GM12878 (cell line): ENCODE results near the gene GABRG1. TPM values are rescaled to one million over a fixed set of nuclear protein-coding genes. Genes with fewer than 3 reads are reported as not detected.

Experiments used
- ATAC-seq: fragments of 200-7000 bp; cut with Tn5 transposase; 3 replicates; pipeline ENCODE4 v1.9.1; 2020; ENCODE audit warnings: mild to moderate bottlenecking, moderate library complexity
- BruUV-seq: library from RNA; stranded (reverse); fragments of 400-500 nt; replicated peaks from 2 replicates; lab custom pipeline; 2021; lab: Mats Ljungman, UMichigan
- CTCF ChIA-PET: fragments of 300-600 bp; sonication (Branson Sonifier 250); formaldehyde crosslinking; extraction: SDS; loops from one replicate; lab custom pipeline; 2021; ENCODE audit warnings: inconsistent platforms; lab: Yijun Ruan, JAX
- POLR2A ChIA-PET: fragments of 350-600 bp; formaldehyde crosslinking; extraction: SDS; loops from one replicate; lab custom pipeline; 2021; ENCODE audit warnings: inconsistent platforms; lab: Charles Lee
- RAD21 ChIA-PET: fragments of 300-600 bp; sonication (Branson Sonifier 250); formaldehyde crosslinking; loops from one replicate; lab custom pipeline; 2023; ENCODE audit warnings: antibody characterized with exemption; ENCODE audit not compliant: unreplicated experiment; lab: Charles Lee
- SMC1A ChIA-PET: fragments of 300-600 bp; sonication (Branson Sonifier 250); formaldehyde crosslinking; loops from one replicate; lab custom pipeline; 2023; ENCODE audit not compliant: unreplicated experiment, uncharacterized antibody; lab: Charles Lee
- DNase-seq: peaks from one replicate; pipeline ENCODE4 v3.0.0-alpha.2; 2011; ENCODE audit warnings: low read depth, low spot score
- FAIRE-seq: peaks from 3 replicates; lab custom pipeline; 2011; peaks lifted over from hg19 to GRCh38; lab: Jason Lieb, UNC
- H2AFZ ChIP-seq: 2 replicates; pipeline ENCODE4 v1.6.0; 2011; ENCODE audit warnings: low read depth, low read length, control low read depth; ENCODE audit not compliant: control insufficient read depth
- H3K27ac ChIP-seq: 2 replicates; pipeline ENCODE4 v1.5.1; 2011; ENCODE audit warnings: control low read depth; ENCODE audit not compliant: control insufficient read depth, insufficient read depth
- H3K27me3 ChIP-seq, 2 experiments: replicated peaks in 1 of 2; 2 replicates each; pipeline versions ENCODE4 v1.6.0 to v1.6.1; 2011; ENCODE audit warnings: low read length in 1 of 2; ENCODE audit not compliant: control insufficient read depth in 2 of 2, insufficient read depth in 2 of 2
- H3K36me3 ChIP-seq, 2 experiments: 2 replicates each; pipeline ENCODE4 v1.5.1; 2011; ENCODE audit warnings: low read length in 1 of 2; ENCODE audit not compliant: control insufficient read depth in 2 of 2, insufficient read depth in 2 of 2
- H3K4me1 ChIP-seq: 2 replicates; pipeline ENCODE4 v1.6.1; 2011; ENCODE audit warnings: mild to moderate bottlenecking, low read length, moderate library complexity, mixed read lengths; ENCODE audit not compliant: control insufficient read depth, insufficient read depth
- H3K4me2 ChIP-seq: 2 replicates; pipeline ENCODE4 v1.6.0; 2011; ENCODE audit warnings: control low read depth; ENCODE audit not compliant: control insufficient read depth, insufficient read depth
- H3K4me3 ChIP-seq: fragments of 200-600 bp; sonication (generic); 2 replicates; pipeline ENCODE4 v1.5.1; 2016
- H3K79me2 ChIP-seq: 2 replicates; pipeline ENCODE4 v1.6.0; 2011; ENCODE audit warnings: low read length; ENCODE audit not compliant: control insufficient read depth, insufficient read depth
- H3K9ac ChIP-seq: 2 replicates; pipeline ENCODE4 v1.8.0; 2011; ENCODE audit warnings: low read length, control low read depth, mixed read lengths; ENCODE audit not compliant: control insufficient read depth, insufficient read depth
- H3K9me3 ChIP-seq: replicated peaks from 3 replicates; pipeline ENCODE4 v1.5.1; 2011; ENCODE audit warnings: mild to moderate bottlenecking, low read length; ENCODE audit not compliant: control insufficient read depth, insufficient read depth
- H4K20me1 ChIP-seq: 2 replicates; pipeline ENCODE4 v1.6.0; 2011; ENCODE audit not compliant: control insufficient read depth, insufficient read depth
- CHD1 ChIP-seq: IDR thresholded peaks from 2 replicates; pipeline ENCODE4 v1.6.1; 2012; ENCODE audit warnings: low read depth, low read length, improper control_type of control experiment
- FOXK2 ChIP-seq: fragments of 450-650 bp; IDR thresholded peaks from 2 replicates; pipeline ENCODE4 v1.6.1; 2017; ENCODE audit warnings: mild to moderate bottlenecking, moderate library complexity
- GABPA ChIP-seq: IDR thresholded peaks from 2 replicates; pipeline ENCODE4 v1.6.1; 2014; ENCODE audit warnings: antibody characterized with exemption, low read depth, mild to moderate bottlenecking, inconsistent platforms
- MTA2 ChIP-seq: fragments of 450-650 bp; IDR thresholded peaks from 2 replicates; pipeline ENCODE4 v1.6.1; 2016; ENCODE audit warnings: low read depth, mild to moderate bottlenecking, moderate library complexity
- MTA3 ChIP-seq: IDR thresholded peaks from 2 replicates; pipeline ENCODE4 v1.6.1; 2012; ENCODE audit warnings: low read length, inconsistent platforms, borderline replicate concordance
- NBN ChIP-seq: fragments of 450-650 bp; IDR thresholded peaks from 2 replicates; pipeline ENCODE4 v1.6.1; 2016
- POLR2A ChIP-seq: IDR thresholded peaks from 2 replicates; pipeline ENCODE4 v1.6.1; 2011; ENCODE audit warnings: low read depth, mild to moderate bottlenecking, low read length
- YY1 ChIP-seq: IDR thresholded peaks from 2 replicates; pipeline ENCODE4 v1.6.1; 2011; ENCODE audit warnings: low read depth, mild to moderate bottlenecking, low read length
- ZNF274 ChIP-seq: IDR thresholded peaks from one replicate; pipeline ENCODE4 v1.8.0; 2011; ENCODE audit not compliant: insufficient read length, insufficient read depth
- ZZZ3 ChIP-seq: IDR thresholded peaks from 2 replicates; pipeline ENCODE4 v1.6.1; 2011; ENCODE audit warnings: low read depth; ENCODE audit not compliant: control insufficient read depth, insufficient read length
- in situ Hi-C: fragments of 300-500 bp; cut with MboI; formaldehyde crosslinking; loops from 9 replicates; pipeline ENCODE4 v1.14.3; 2018; ENCODE audit warnings: mixed read lengths
- intact Hi-C: fragments of 100-400 bp; cut with micrococcal nuclease; formaldehyde crosslinking; loops from one replicate; pipeline ENCODE4 v1.14.2; 2022; ENCODE audit not compliant: unreplicated experiment
- polyA plus RNA-seq, 11 experiments: library from polyadenylated mRNA; depleted of rRNA in 4 of 11; unstranded in 6 of 11; stranded (reverse) in 5 of 11; fragments of >200 nt; fragmentation: Nextera tagmentation in 4 of 11; fragmentation: Illumina TruSeq in 1 of 11; extraction: Ambion mirVana in 4 of 11; extraction: Trizol in 1 of 11; gene quantifications; 1 replicate in 1 of 11; 2 replicates in 10 of 11; pipeline versions ENCODE4 v1.2.1 to v1.2.3, GENCODE V29; 2011 to 2016; ENCODE audit warnings: inconsistent platforms in 2 of 11, missing spikeins in 2 of 11, low read depth in 1 of 11
- total RNA-seq, 4 experiments: library from RNA; depleted of rRNA in 3 of 4; stranded (reverse); fragments of >200 nt in 3 of 4; fragmentation: Illumina TruSeq in 1 of 4; extraction: Trizol in 1 of 4; gene quantifications; 2 replicates each; pipeline versions ENCODE4 v1.2.1 to v1.2.3, GENCODE V29; 2013 to 2021
- TF ChIP-seq, protein P1 (sequence below): fragments of 450-650 bp; IDR thresholded peaks from 2 replicates; pipeline ENCODE4 v1.6.1; 2016; ENCODE audit warnings: mild to moderate bottlenecking, moderate library complexity, borderline replicate concordance
- TF ChIP-seq, protein P2 (sequence below): IDR thresholded peaks from 2 replicates; pipeline ENCODE4 v1.6.1; 2011; ENCODE audit warnings: borderline replicate concordance, low read depth, mild to moderate bottlenecking, moderate library complexity, low read length; ENCODE audit not compliant: insufficient read depth, poor library complexity, severe bottlenecking
- TF ChIP-seq, protein P3 (sequence below): fragments of 450-650 bp; IDR thresholded peaks from 2 replicates; pipeline ENCODE4 v1.6.1; 2017; ENCODE audit warnings: borderline replicate concordance

Gene GABRG1
- total and polyA plus RNA-seq, 10 of the 15 experiments (the other 5 are each of a cell fraction or from before 2014, with no cell fraction given), result 0.01 to 0.06 TPM; not detected in 8

DNA sequence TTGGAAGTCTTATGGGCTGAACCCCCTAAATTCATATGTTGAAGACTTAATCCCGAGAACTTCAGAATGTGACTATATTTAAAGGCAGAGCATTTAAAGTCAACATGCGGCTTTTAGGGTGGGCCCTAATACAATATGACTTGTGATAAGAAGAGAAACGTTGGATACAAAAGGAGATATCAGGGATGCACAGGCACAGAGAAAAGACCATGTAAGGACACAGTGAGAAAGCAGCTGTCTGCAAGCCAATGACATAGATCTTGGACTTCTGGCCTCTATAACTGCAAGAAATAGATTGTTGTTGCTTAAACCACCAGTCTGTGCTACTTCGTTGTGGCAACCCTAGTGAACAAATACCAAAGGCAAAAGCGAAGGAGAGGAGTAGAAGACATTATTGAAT is 42.2 kb downstream of the GABRG1 start (continued):
- TF ChIP-seq, protein P1, sequence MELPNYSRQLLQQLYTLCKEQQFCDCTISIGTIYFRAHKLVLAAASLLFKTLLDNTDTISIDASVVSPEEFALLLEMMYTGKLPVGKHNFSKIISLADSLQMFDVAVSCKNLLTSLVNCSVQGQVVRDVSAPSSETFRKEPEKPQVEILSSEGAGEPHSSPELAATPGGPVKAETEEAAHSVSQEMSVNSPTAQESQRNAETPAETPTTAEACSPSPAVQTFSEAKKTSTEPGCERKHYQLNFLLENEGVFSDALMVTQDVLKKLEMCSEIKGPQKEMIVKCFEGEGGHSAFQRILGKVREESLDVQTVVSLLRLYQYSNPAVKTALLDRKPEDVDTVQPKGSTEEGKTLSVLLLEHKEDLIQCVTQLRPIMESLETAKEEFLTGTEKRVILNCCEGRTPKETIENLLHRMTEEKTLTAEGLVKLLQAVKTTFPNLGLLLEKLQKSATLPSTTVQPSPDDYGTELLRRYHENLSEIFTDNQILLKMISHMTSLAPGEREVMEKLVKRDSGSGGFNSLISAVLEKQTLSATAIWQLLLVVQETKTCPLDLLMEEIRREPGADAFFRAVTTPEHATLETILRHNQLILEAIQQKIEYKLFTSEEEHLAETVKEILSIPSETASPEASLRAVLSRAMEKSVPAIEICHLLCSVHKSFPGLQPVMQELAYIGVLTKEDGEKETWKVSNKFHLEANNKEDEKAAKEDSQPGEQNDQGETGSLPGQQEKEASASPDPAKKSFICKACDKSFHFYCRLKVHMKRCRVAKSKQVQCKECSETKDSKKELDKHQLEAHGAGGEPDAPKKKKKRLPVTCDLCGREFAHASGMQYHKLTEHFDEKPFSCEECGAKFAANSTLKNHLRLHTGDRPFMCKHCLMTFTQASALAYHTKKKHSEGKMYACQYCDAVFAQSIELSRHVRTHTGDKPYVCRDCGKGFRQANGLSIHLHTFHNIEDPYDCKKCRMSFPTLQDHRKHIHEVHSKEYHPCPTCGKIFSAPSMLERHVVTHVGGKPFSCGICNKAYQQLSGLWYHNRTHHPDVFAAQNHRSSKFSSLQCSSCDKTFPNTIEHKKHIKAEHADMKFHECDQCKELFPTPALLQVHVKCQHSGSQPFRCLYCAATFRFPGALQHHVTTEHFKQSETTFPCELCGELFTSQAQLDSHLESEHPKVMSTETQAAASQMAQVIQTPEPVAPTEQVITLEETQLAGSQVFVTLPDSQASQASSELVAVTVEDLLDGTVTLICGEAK, result no peak
- TF ChIP-seq NBN (no peak), POLR2A (no peak), ZNF274 (no peak)
- TF ChIP-seq, protein P2, sequence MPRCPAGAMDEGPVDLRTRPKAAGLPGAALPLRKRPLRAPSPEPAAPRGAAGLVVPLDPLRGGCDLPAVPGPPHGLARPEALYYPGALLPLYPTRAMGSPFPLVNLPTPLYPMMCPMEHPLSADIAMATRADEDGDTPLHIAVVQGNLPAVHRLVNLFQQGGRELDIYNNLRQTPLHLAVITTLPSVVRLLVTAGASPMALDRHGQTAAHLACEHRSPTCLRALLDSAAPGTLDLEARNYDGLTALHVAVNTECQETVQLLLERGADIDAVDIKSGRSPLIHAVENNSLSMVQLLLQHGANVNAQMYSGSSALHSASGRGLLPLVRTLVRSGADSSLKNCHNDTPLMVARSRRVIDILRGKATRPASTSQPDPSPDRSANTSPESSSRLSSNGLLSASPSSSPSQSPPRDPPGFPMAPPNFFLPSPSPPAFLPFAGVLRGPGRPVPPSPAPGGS, result no peak

DNA sequence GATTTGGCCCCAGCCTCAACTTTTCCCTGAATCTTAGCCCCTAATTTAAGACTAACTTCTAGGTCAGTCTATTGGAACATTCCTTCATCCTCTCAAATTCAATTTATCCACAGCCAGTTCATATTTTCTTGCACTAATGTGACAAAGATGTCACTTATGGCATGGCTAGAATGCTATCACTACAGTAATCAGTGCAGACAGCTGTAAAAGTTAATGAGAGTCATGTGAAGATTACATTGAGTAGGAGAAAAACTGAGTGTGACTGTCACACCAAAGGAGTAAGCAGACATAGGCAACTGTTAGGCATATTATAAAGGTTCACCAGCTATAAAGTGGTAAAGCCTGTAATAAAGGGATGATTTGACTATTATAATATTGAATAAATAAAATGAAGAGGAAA is 42.6 kb downstream of the GABRG1 start:
- in situ Hi-C loops, result no loop called here
- no peaks in the 10 kb centered on the region for H3K4me1 ChIP-seq
- DNase-seq, result no peak
- TF ChIP-seq GABPA (no peak), YY1 (no peak), MTA2 (no peak), POLR2A (no peak), MTA3 (no peak), CHD1 (no peak), FOXK2 (no peak), ZZZ3 (no peak)
- TF ChIP-seq, protein P3, sequence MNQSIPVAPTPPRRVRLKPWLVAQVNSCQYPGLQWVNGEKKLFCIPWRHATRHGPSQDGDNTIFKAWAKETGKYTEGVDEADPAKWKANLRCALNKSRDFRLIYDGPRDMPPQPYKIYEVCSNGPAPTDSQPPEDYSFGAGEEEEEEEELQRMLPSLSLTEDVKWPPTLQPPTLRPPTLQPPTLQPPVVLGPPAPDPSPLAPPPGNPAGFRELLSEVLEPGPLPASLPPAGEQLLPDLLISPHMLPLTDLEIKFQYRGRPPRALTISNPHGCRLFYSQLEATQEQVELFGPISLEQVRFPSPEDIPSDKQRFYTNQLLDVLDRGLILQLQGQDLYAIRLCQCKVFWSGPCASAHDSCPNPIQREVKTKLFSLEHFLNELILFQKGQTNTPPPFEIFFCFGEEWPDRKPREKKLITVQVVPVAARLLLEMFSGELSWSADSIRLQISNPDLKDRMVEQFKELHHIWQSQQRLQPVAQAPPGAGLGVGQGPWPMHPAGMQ, result no peak
- TF ChIP-seq, all 136 proteins: peak for 0
- Histone ChIP-seq H3K4me2 (no peak overlapping the region), H3K9ac (no peak overlapping the region), H2AFZ (no peak overlapping the region), H3K27ac (no peak overlapping the region), H3K79me2 (no peaks in the 10 kb centered on the region), H3K36me3 (no peaks in the 10 kb centered on the region), H3K4me3 (no peak overlapping the region), H3K27me3 (no peaks in the 10 kb centered on the region), H4K20me1 (no peaks in the 10 kb centered on the region), H3K9me3 (no peaks in the 10 kb centered on the region)
- intact Hi-C loops, result no loop called here
- ChIA-PET RAD21 (no interaction called here), POLR2A (no interaction called here), SMC1A (interaction anchor here (1.6 kb wide), 1 partner anchor 11 kb away, joined by 3 read pairs; no protein-coding TSS in a partner anchor), CTCF (no interaction called here)
- ATAC-seq, result no peak
- no TSS peak for BruUV-seq
- FAIRE-seq, result no peak
